ENCODE data around the gene GPC3. TPM values are rescaled to one million over a fixed set of nuclear protein-coding genes. Genes with fewer than 3 reads are reported as not detected.
A peak's percentile ranks its signal among the peaks of the same experiment; 100 is the strongest.

The GPC3 gene
- total RNA-seq, 1 experiment from 2014 or later: 0.98 TPM

- H4K20me1 ChIP-seq (ENCODE audit: insufficient read depth): no peaks in the 10 kb centered on the region
- intact Hi-C loops (cut with micrococcal nuclease): no loop called here
- CTCF ChIA-PET: no interaction called here
- H3K79me2 ChIP-seq (ENCODE audit: insufficient read depth, low read length): no peaks in the 10 kb centered on the region
- no peaks in the 10 kb centered on the region for H3K9me2 ChIP-seq (ENCODE audit: insufficient read depth)
- TF ChIP-seq ZBTB33 (IDR thresholded peaks at IDR 0.05; ENCODE audit: extremely low read depth, insufficient replicate concordance, low read length) (no peak), SRF (IDR thresholded peaks at IDR 0.05; ENCODE audit: low read depth) (no peak), RAD21 (IDR thresholded peaks at IDR 0.05; ENCODE audit: low read depth) (no peak), CBX3 (IDR thresholded peaks at IDR 0.05; ENCODE audit: low read depth) (no peak), FOSL1 (IDR thresholded peaks at IDR 0.05; ENCODE audit: low read depth) (no peak), SP1 (IDR thresholded peaks at IDR 0.05; ENCODE audit: low read depth) (no peak), YY1 (IDR thresholded peaks at IDR 0.05; ENCODE audit: extremely low read depth, insufficient replicate concordance, low read depth, low read length) (no peak), EZH2 (IDR thresholded peaks at IDR 0.05) (no peak), REST (IDR thresholded peaks at IDR 0.05; ENCODE audit: low read depth) (no peak), MAX (IDR thresholded peaks at IDR 0.05) (no peak), POLR2AphosphoS5 (IDR thresholded peaks at IDR 0.05; ENCODE audit: low read depth, low read length) (no peak), ZFX (IDR thresholded peaks at IDR 0.05) (no peak), ATF3 (IDR thresholded peaks at IDR 0.05) (no peak), EZH2phosphoT487 (IDR thresholded peaks at IDR 0.05; ENCODE audit: borderline replicate concordance) (no peak)
- RAD21 ChIA-PET (ENCODE audit: low non-redundant PET in 1 of 2, low total read pairs in 2 of 2, uncharacterized antibody in 2 of 2, unreplicated experiment in 2 of 2): no interaction called here
- POLR2A ChIA-PET: no interaction called here
- H3K9me3 ChIP-seq (ENCODE audit: control insufficient read depth in 1 of 2, insufficient read depth in 1 of 2, low read depth in 1 of 2, low read length in 2 of 2): no peaks in the 10 kb centered on the region
- no peak overlapping the region for H3K4me3 ChIP-seq (replicated peaks in 1 of 2; ENCODE audit: low read depth in 1 of 2, low read length in 2 of 2)
- ATAC-seq (peak; percentile 65; the same call in 1 of the 2 replicates), DNase-seq (ENCODE audit: low read depth, low spot score) (no peak)
- H3K4me2 ChIP-seq (ENCODE audit: low read length): peak overlapping the region; percentile 21; the same call in 1 of the 2 replicates
- no peak overlapping the region for H3K27ac ChIP-seq (ENCODE audit: low read depth, low read length)
- H3K4me1 ChIP-seq (ENCODE audit: control insufficient read depth in 1 of 2, insufficient read depth in 2 of 2, low read length in 2 of 2): peaks cover 0 to 3% of the 10 kb centered on the region in 2 experiments; a peak in 2 of 4 replicates
- H3K27me3 ChIP-seq (ENCODE audit: insufficient read depth, low read length): no peaks in the 10 kb centered on the region
- H3K9ac ChIP-seq (ENCODE audit: low read length): no peak overlapping the region
- no TSS peak for BruUV-seq (replicated peaks)
- H3K36me3 ChIP-seq (ENCODE audit: control insufficient read depth in 1 of 2, insufficient read depth in 2 of 2, low read length in 2 of 2): no peaks in the 10 kb centered on the region
- no peak overlapping the region for H2AFZ ChIP-seq (ENCODE audit: low read depth, low read length, poor library complexity, severe bottlenecking)
Observed at GRCh38 chrX:133892337-133892736, 93.1 kb downstream of the GPC3 start.
